Stomach (tissue), 4 donors: ENCODE data around the gene ALDH1L2.

Experiments
- CTCF ChIP-seq, 7 experiments: fragments of 450-650 bp in 4 of 7; fragments of 200-600 bp in 3 of 7; sonication (generic) in 3 of 7; IDR thresholded peaks; one replicate each; pipeline ENCODE4 v1.5.1; 2016 to 2019; ENCODE audit warnings: antibody characterized with exemption in 7 of 7, control low read depth in 2 of 7, mild to moderate bottlenecking in 1 of 7
- EP300 ChIP-seq: sonication (generic); formaldehyde crosslinking; IDR thresholded peaks from one replicate; pipeline ENCODE4 v1.6.1; 2017; ENCODE audit warnings: antibody characterized with exemption

DNA sequence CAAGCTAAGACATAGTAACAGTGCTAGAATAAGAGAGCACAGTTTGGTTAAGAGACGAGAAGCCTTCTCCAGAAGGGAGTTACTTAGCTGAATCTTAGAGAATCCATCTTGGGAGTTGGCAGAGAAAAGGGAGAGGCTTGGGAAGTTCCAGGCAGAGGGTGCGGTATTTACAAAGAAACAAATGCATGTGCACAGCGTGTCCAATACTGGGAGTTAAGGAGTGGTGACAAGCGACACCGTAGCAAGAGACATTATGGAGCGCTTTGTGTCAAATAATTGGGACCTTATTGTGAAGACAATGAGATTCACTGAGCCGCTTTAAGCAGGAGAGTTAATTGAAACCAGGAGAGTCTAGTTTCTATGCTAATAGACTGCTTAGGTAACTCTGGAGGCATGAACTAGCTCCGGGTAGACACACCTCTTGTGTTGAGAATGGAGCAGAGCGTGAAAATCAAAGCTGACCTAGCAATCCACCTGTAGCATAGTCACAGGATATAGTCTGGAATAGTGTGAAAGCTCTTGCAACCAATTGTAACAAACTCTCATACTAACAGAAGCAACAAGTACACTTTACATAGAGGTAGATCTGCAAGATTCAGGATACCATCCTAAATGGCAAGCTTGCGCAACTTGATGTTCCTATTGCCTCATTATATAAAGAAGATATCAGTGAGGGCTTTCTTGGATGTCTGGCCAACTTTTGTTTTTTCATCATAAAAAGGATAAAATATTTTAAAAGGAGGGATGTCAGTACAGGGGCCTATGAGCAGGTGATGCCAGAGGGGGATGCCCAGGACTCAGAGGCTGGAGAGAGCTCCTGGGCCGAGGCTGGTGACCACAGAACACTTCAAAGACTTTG lies 5.3 kb downstream of the ALDH1L2 start:
- TF ChIP-seq EP300: no peak
- no peak for TF ChIP-seq CTCF (IDR thresholded peaks at IDR 0.05)
